GM12892 (cell line): ENCODE data around the gene BHLHE23.

Source experiments
- DNase-seq: peaks from one replicate; pipeline ENCODE4 v3.0.0; 2011; ENCODE audit not compliant: insufficient read length
- FAIRE-seq: peaks from 2 replicates; lab custom pipeline; 2011; peaks lifted over from hg19 to GRCh38; lab: Jason Lieb, UNC
- POLR2A ChIP-seq: IDR thresholded peaks from 2 replicates; pipeline ENCODE4 v1.6.1; 2011; ENCODE audit warnings: low read depth, low read length, control low read depth
- POLR2AphosphoS5 ChIP-seq: IDR thresholded peaks from 2 replicates; pipeline ENCODE4 v1.6.1; 2011; ENCODE audit warnings: low read depth, low read length, control low read depth
- TAF1 ChIP-seq: IDR thresholded peaks from 2 replicates; pipeline ENCODE4 v1.6.1; 2011; ENCODE audit warnings: low read depth, mild to moderate bottlenecking, control low read depth, low read length, borderline replicate concordance

BHLHE23 gene

GRCh38 chr20:63049561-63050221 is 42.9 kb upstream of the BHLHE23 start:
- DNase-seq (no peak), FAIRE-seq (no peak)
- TF ChIP-seq POLR2AphosphoS5 = no peak
- no peak for TF ChIP-seq POLR2A
- no peak for TF ChIP-seq TAF1

GRCh38 chr20:63049191-63049518 is 42.4 kb upstream of the BHLHE23 start:
- FAIRE-seq (no peak), DNase-seq (no peak)
- TF ChIP-seq TAF1 = no peak
- TF ChIP-seq POLR2AphosphoS5 = no peak
- no peak for TF ChIP-seq POLR2A

DNA sequence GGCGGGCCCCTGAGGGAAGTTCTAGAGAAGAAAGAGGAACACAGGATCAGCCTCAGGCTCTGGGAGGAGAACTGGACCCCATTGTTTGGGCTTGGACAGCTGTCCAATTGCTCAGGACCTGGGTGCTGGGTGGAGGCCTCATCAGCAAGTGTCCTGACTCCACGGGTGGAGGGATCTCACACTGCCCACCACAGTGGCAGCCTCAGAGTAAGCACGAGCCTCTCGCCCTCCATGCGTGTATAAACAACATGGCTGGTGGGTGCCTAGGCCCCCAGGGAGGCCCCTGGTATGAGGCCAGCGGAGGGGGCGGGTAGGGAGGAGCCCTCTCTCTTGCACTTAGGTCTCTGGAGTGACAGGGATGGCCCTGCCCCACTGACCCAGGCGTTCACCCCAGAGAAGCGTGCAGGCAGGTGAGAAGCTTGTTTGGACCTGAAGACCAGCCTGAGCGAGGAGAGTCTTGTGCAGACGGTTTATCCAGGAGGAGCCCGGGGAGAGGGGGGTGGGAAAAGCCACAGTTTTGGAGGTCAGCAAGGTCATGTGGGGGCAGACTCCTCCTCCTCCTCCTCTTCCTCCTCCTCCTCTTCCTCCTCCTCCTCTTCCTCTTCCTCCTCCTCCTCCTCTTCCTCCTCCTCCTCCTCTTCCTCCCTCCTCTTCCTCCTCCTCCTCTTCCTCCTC is 41.9 kb upstream of the BHLHE23 start:
- FAIRE-seq = no peak
- no peak for TF ChIP-seq POLR2AphosphoS5
- no peak for TF ChIP-seq TAF1
- no peak for TF ChIP-seq POLR2A
- no peak for DNase-seq

- DNase-seq (no peak), FAIRE-seq (no peak)
- TF ChIP-seq POLR2AphosphoS5 = no peak
- TF ChIP-seq TAF1 = no peak
- TF ChIP-seq POLR2A = no peak
Measured at GRCh38 chr20:63047946-63048345, 41.2 kb upstream of the BHLHE23 start.

DNA sequence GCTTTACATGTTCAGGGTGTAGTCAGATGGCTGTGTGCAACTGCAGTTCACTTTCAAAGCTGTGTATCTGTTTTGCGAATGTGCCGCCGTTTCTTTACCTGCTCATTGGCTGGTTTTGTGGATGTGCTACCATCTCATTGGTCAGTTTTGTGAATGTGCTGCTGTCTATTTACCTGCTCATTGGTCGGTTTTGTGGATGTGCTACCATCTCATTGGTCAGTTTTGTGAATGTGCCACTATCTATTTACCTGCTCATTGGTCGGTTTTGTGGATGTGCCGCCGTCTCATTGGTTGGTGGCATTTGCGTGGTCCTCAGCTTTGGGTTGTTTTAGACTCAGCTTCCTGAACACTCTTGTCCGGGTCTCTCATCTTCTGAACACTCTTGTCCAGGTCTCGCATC is 40.5 kb upstream of the BHLHE23 start:
- no peak for DNase-seq
- FAIRE-seq = no peak
- TF ChIP-seq TAF1 (no peak), POLR2A (no peak), POLR2AphosphoS5 (no peak)

DNA sequence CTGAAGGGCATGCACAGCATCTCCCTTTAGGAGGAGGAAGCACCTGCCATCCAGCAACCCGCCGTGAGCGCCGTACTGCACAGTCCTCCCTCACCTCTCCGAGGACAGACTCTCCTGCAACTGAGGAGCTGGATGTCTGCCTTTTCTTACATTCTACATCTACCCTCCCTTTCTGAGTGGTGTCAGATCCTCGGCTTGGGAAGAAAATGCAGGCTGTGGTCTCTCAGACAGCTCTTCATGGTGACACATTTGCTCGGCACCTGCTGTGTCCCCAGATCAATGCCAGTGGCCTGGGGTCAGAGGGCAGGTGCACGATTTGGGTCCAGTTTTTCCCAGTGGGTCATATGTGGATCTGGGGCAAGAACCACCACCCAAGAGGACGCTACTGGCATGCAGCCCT is 40.1 kb upstream of the BHLHE23 start:
- FAIRE-seq (no peak), DNase-seq (no peak)
- no peak for TF ChIP-seq TAF1
- TF ChIP-seq POLR2A = no peak
- TF ChIP-seq POLR2AphosphoS5 = no peak

DNA sequence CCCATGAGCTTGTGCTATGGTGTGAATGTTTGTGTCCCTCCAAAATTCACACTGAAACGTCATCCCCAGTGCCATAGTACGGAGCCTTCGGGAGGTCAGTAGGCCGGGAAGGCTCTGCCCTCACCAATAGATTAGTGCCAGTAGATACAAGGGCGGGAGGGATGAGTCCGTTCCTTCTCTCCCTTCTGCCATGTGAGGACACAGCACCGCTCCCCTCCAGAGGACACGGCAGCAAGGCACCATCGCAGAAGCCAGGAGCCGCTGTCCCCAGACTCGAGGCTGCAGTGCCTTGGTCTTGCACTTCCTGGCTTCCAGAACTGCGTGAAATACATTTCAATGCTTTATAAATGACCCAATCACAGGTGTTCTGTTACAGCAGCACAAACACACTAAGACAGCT is 39.2 kb upstream of the BHLHE23 start:
- TF ChIP-seq POLR2AphosphoS5 (no peak), TAF1 (no peak), POLR2A (no peak)
- DNase-seq (no peak), FAIRE-seq (no peak)

- FAIRE-seq (no peak), DNase-seq (no peak)
- TF ChIP-seq POLR2AphosphoS5 (no peak), POLR2A (no peak), TAF1 (no peak)
Measured at GRCh38 chr20:63045401-63045800, 38.6 kb upstream of the BHLHE23 start.

DNA sequence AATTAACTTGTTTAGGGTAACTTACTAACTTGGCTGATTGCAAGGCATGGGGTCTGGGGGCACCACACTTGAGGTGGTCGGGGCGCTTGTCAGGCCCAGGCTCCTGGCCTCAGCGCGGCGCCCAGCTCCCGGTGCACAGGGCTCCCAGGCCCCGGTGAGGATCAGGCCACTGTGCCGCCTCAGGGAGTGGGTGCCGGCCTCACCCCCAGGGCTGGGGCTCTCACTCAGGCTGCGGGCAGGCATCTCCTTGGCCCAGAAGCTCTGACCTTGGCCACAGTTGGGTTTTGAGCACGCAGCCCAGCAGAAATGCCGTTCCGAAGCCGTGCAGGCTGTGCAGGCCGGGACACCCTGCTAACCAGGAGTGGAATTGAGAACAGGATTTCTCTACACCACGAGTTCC is 37.8 kb upstream of the BHLHE23 start:
- TF ChIP-seq POLR2AphosphoS5 = no peak
- TF ChIP-seq POLR2A = no peak
- no peak for TF ChIP-seq TAF1
- FAIRE-seq (no peak), DNase-seq (no peak)

GRCh38 chr20:63044204-63044600 is 37.4 kb upstream of the BHLHE23 start:
- TF ChIP-seq TAF1 (no peak), POLR2AphosphoS5 (no peak), POLR2A (no peak)
- DNase-seq = no peak
- FAIRE-seq = no peak

DNA sequence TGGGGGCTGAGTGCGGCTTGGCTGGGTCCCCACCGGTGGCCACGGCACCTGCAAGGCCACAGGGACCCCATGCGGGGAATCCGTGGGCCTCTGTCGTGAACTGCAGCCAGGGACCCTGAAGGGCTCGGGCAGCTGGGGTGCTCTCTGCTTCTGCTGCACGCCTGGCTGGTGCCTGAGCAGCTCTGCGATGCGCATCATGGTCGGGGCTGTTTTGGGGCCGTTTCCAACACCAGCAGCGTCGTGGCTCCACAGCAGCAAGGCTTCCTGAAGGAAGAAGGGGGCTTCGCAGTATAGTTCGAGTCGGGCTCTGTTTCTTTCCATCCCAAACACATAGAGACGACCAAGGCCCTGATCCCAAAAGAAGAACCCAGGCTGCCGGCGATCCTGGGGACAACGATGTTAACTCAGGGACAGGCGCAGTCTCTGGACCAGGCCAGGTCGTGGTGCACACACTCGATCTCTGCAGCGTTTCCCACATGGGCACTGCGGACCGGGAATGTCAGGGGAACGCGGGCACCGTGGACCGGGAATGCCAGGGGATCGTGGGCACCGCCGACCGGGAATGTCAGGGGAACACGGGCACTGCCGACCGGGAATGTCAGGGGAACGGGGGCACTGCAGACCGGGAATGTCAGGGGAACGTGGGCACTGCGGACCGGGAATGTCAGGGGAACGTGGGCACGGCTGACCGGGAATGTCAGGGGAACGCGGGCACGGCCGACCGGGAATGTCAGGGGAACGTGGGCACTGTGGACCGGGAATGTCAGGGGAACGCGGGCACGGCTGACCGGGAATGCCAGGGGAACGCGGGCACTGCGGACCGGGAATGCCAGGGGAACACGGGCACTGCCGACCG is 36.8 kb upstream of the BHLHE23 start:
- no peak for FAIRE-seq
- TF ChIP-seq POLR2A = no peak
- TF ChIP-seq TAF1 = no peak
- TF ChIP-seq POLR2AphosphoS5 = no peak

More for the DNA sequence above, 36.8 kb upstream of the BHLHE23 start:
- no peak for DNase-seq
